GM23338 (cell line): ENCODE results near the gene CDH23. TPM values are rescaled to one million over a fixed set of nuclear protein-coding genes. Genes with fewer than 3 reads are reported as not detected.

Source experiments
- ATAC-seq: fragments of 200-7000 bp; cut with Tn5 transposase; 3 replicates; pipeline ENCODE4 v1.9.1; 2020
- DNase-seq: peaks from one replicate; pipeline ENCODE4 v3.0.0-alpha.2; 2015; ENCODE audit warnings: low spot score
- H2AFZ ChIP-seq: fragments of 200-600 bp; sonication (generic); 2 replicates; pipeline ENCODE4 v1.8.0; 2016; ENCODE audit warnings: antibody characterized with exemption, mild to moderate bottlenecking, moderate library complexity
- H3F3A ChIP-seq: fragments of 200-600 bp; sonication (generic); replicated peaks from 2 replicates; pipeline ENCODE4 v1.8.0; 2017; ENCODE audit warnings: antibody characterized with exemption, mixed run types, low read depth
- H3K27ac ChIP-seq: fragments of 200-600 bp; sonication (generic); 2 replicates; pipeline ENCODE4 v1.6.1; 2016; ENCODE audit warnings: low read depth
- H3K27me3 ChIP-seq: fragments of 200-600 bp; sonication (generic); 2 replicates; pipeline ENCODE4 v1.8.0; 2016; ENCODE audit warnings: mild to moderate bottlenecking, mixed run types, moderate library complexity; ENCODE audit not compliant: insufficient read depth
- H3K36me3 ChIP-seq: fragments of 200-600 bp; sonication (generic); 2 replicates; pipeline ENCODE4 v1.8.0; 2016; ENCODE audit warnings: mild to moderate bottlenecking; ENCODE audit not compliant: insufficient read depth
- H3K4me1 ChIP-seq: fragments of 200-600 bp; sonication (generic); 2 replicates; pipeline ENCODE4 v1.8.0; 2016; ENCODE audit warnings: mild to moderate bottlenecking, moderate library complexity; ENCODE audit not compliant: insufficient read depth
- H3K4me2 ChIP-seq: fragments of 200-600 bp; sonication (generic); 2 replicates; pipeline ENCODE4 v1.7.1; 2017; ENCODE audit warnings: mixed run types
- H3K4me3 ChIP-seq: fragments of 200-600 bp; sonication (generic); 2 replicates; pipeline ENCODE4 v1.6.1; 2016; ENCODE audit warnings: mixed run types
- H3K79me2 ChIP-seq: fragments of 200-600 bp; sonication (generic); replicated peaks from 2 replicates; pipeline ENCODE4 v1.8.0; 2017; ENCODE audit warnings: mild to moderate bottlenecking; ENCODE audit not compliant: insufficient read depth
- H3K9me2 ChIP-seq: fragments of 200-600 bp; sonication (generic); 2 replicates; pipeline ENCODE4 v1.8.0; 2017; ENCODE audit not compliant: insufficient read depth
- H4K20me1 ChIP-seq: fragments of 200-600 bp; sonication (generic); replicated peaks from 2 replicates; pipeline ENCODE4 v1.8.0; 2017; ENCODE audit warnings: mild to moderate bottlenecking; ENCODE audit not compliant: insufficient read depth
- H3K27ac Mint-ChIP-seq: 2 replicates; pipeline ENCODE4 v1.8.0; 2020; ENCODE audit warnings: inconsistent platforms, mild to moderate bottlenecking, moderate library complexity, mixed read lengths
- H3K27me3 Mint-ChIP-seq: 3 replicates; pipeline ENCODE4 v1.8.0; 2022; ENCODE audit warnings: low read depth, mild to moderate bottlenecking, moderate library complexity, mixed read lengths, inconsistent platforms; ENCODE audit not compliant: insufficient read depth, poor library complexity
- H3K36me3 Mint-ChIP-seq: 3 replicates; pipeline ENCODE4 v1.8.0; 2021; ENCODE audit warnings: low read depth, mild to moderate bottlenecking, inconsistent platforms, moderate library complexity, mixed read lengths
- H3K4me1 Mint-ChIP-seq: 3 replicates; pipeline ENCODE4 v1.8.0; 2020; ENCODE audit warnings: mild to moderate bottlenecking, inconsistent platforms, mixed read lengths
- H3K4me3 Mint-ChIP-seq: 3 replicates; pipeline ENCODE4 v1.8.0; 2021; ENCODE audit warnings: moderate library complexity, mild to moderate bottlenecking, inconsistent platforms, mixed read lengths
- H3K9me3 Mint-ChIP-seq: 3 replicates; pipeline ENCODE4 v1.8.0; 2020; ENCODE audit warnings: moderate library complexity, mild to moderate bottlenecking, inconsistent platforms, mixed read lengths
- CREB1 ChIP-seq: fragments of 250-450 bp; sonication (Bioruptor Pico); IDR thresholded peaks from 2 replicates; pipeline ENCODE4 v1.5.0; 2020; ENCODE audit warnings: low read depth, mild to moderate bottlenecking, moderate library complexity
- EZH2 ChIP-seq: fragments of 200-600 bp; sonication (generic); IDR thresholded peaks from one replicate; pipeline ENCODE4 v1.8.0; 2017; ENCODE audit warnings: antibody characterized with exemption, mild to moderate bottlenecking, low read depth; ENCODE audit not compliant: unreplicated experiment
- EZH2phosphoT487 ChIP-seq: fragments of 200-600 bp; sonication (generic); IDR thresholded peaks from one replicate; pipeline ENCODE4 v1.8.1; 2018; ENCODE audit warnings: antibody characterized with exemption; ENCODE audit not compliant: unreplicated experiment
- JUNB ChIP-seq: IDR thresholded peaks from one replicate; pipeline ENCODE4 v1.6.1; 2016; ENCODE audit warnings: antibody characterized with exemption; ENCODE audit not compliant: unreplicated experiment
- NANOG ChIP-seq: IDR thresholded peaks from 2 replicates; pipeline ENCODE4 v1.6.1; 2016; ENCODE audit warnings: antibody characterized with exemption, borderline replicate concordance
- POLR2AphosphoS5 ChIP-seq: IDR thresholded peaks from 2 replicates; pipeline ENCODE4 v1.6.1; 2016; ENCODE audit warnings: antibody characterized with exemption, low read depth
- REST ChIP-seq: IDR thresholded peaks from one replicate; pipeline ENCODE4 v1.6.1; 2018; ENCODE audit warnings: antibody characterized with exemption; ENCODE audit not compliant: unreplicated experiment
- STAT1 ChIP-seq: IDR thresholded peaks from one replicate; pipeline ENCODE4 v1.6.1; 2016; ENCODE audit warnings: antibody characterized with exemption; ENCODE audit not compliant: unreplicated experiment
- ZNF114 ChIP-seq: fragments of 250-450 bp; sonication (Bioruptor Pico); IDR thresholded peaks from 2 replicates; pipeline ENCODE4 v1.5.0; 2020; ENCODE audit warnings: mild to moderate bottlenecking, moderate library complexity
- ZNF331 ChIP-seq: fragments of 250-450 bp; sonication (Bioruptor Pico); IDR thresholded peaks from 2 replicates; pipeline ENCODE4 v1.5.0; 2020; ENCODE audit warnings: low read depth, mild to moderate bottlenecking, moderate library complexity
- polyA plus RNA-seq: library from polyadenylated mRNA; unstranded; fragments of >200 nt; fragmentation: Nextera tagmentation; extraction: Ambion mirVana; gene quantifications from 2 replicates; pipeline ENCODE4 v1.2.1, GENCODE V29; 2016
- total RNA-seq: library from RNA; depleted of rRNA; stranded (reverse); fragments of >200 nt; shearing (Covaris generic); gene quantifications from 2 replicates; pipeline ENCODE4 v1.2.3, GENCODE V29; 2014
- TF ChIP-seq, protein P1 (sequence below): fragments of 250-450 bp; sonication (Bioruptor Pico); IDR thresholded peaks from 2 replicates; pipeline ENCODE4 v1.5.0; 2020; ENCODE audit warnings: mild to moderate bottlenecking, moderate library complexity

The CDH23 gene
- total and polyA plus RNA-seq, 2 experiments from 2014 or later, result 0.95 to 4.3 TPM

GRCh38 chr10:71789871-71790270, 393.2 kb downstream of the CDH23 start (continued):
- no peak for TF ChIP-seq REST
- TF ChIP-seq NANOG, result no peak

GRCh38 chr10:71790749-71791440, 394.2 kb downstream of the CDH23 start:
- H3K4me3 ChIP-seq, result no peak overlapping the region
- H3K36me3 ChIP-seq, result no peaks in the 10 kb centered on the region
- Mint-ChIP-seq H3K9me3 (no peaks in the 10 kb centered on the region; the same call in 2 of the 3 replicates), H3K4me1 (no peaks in the 10 kb centered on the region), H3K36me3 (no peaks in the 10 kb centered on the region), H3K27ac (no peak overlapping the region), H3K27me3 (peaks cover 17% of the 10 kb centered on the region), H3K4me3 (no peak overlapping the region)
- H3F3A ChIP-seq, result no peaks in the 10 kb centered on the region
- H4K20me1 ChIP-seq, result no peaks in the 10 kb centered on the region
- DNase-seq (no peak), ATAC-seq (no peak)
- H3K27ac ChIP-seq, result no peak overlapping the region
- H3K79me2 ChIP-seq, result no peaks in the 10 kb centered on the region
- no peaks in the 10 kb centered on the region for H3K9me2 ChIP-seq
- H3K27me3 ChIP-seq, result no peaks in the 10 kb centered on the region
- no peak overlapping the region for H3K4me2 ChIP-seq
- no peak overlapping the region for H2AFZ ChIP-seq
- H3K4me1 ChIP-seq, result no peaks in the 10 kb centered on the region
- TF ChIP-seq REST, result no peak
- TF ChIP-seq CREB1, result no peak
- TF ChIP-seq ZNF331, result no peak
- TF ChIP-seq, protein P1, sequence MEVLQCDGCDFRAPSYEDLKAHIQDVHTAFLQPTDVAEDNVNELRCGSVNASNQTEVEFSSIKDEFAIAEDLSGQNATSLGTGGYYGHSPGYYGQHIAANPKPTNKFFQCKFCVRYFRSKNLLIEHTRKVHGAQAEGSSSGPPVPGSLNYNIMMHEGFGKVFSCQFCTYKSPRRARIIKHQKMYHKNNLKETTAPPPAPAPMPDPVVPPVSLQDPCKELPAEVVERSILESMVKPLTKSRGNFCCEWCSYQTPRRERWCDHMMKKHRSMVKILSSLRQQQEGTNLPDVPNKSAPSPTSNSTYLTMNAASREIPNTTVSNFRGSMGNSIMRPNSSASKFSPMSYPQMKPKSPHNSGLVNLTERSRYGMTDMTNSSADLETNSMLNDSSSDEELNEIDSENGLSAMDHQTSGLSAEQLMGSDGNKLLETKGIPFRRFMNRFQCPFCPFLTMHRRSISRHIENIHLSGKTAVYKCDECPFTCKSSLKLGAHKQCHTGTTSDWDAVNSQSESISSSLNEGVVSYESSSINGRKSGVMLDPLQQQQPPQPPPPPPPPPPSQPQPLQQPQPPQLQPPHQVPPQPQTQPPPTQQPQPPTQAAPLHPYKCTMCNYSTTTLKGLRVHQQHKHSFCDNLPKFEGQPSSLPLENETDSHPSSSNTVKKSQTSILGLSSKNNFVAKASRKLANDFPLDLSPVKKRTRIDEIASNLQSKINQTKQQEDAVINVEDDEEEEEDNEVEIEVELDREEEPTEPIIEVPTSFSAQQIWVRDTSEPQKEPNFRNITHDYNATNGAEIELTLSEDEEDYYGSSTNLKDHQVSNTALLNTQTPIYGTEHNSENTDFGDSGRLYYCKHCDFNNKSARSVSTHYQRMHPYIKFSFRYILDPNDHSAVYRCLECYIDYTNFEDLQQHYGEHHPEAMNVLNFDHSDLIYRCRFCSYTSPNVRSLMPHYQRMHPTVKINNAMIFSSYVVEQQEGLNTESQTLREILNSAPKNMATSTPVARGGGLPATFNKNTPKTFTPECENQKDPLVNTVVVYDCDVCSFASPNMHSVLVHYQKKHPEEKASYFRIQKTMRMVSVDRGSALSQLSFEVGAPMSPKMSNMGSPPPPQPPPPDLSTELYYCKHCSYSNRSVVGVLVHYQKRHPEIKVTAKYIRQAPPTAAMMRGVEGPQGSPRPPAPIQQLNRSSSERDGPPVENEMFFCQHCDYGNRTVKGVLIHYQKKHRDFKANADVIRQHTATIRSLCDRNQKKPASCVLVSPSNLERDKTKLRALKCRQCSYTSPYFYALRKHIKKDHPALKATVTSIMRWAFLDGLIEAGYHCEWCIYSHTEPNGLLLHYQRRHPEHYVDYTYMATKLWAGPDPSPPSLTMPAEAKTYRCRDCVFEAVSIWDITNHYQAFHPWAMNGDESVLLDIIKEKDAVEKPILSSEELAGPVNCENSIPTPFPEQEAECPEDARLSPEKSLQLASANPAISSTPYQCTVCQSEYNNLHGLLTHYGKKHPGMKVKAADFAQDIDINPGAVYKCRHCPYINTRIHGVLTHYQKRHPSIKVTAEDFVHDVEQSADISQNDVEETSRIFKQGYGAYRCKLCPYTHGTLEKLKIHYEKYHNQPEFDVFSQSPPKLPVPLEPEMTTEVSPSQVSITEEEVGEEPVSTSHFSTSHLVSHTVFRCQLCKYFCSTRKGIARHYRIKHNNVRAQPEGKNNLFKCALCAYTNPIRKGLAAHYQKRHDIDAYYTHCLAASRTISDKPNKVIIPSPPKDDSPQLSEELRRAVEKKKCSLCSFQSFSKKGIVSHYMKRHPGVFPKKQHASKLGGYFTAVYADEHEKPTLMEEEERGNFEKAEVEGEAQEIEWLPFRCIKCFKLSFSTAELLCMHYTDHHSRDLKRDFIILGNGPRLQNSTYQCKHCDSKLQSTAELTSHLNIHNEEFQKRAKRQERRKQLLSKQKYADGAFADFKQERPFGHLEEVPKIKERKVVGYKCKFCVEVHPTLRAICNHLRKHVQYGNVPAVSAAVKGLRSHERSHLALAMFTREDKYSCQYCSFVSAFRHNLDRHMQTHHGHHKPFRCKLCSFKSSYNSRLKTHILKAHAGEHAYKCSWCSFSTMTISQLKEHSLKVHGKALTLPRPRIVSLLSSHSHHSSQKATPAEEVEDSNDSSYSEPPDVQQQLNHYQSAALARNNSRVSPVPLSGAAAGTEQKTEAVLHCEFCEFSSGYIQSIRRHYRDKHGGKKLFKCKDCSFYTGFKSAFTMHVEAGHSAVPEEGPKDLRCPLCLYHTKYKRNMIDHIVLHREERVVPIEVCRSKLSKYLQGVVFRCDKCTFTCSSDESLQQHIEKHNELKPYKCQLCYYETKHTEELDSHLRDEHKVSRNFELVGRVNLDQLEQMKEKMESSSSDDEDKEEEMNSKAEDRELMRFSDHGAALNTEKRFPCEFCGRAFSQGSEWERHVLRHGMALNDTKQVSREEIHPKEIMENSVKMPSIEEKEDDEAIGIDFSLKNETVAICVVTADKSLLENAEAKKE, result no peak
- no peak for TF ChIP-seq POLR2AphosphoS5
- TF ChIP-seq EZH2, result no peak
- no peak for TF ChIP-seq JUNB
- TF ChIP-seq ZNF114 (CRISPR knock-in tag), result no peak
- no peak for TF ChIP-seq NANOG
- no peak for TF ChIP-seq STAT1
- TF ChIP-seq EZH2phosphoT487, result no peak
